ENCODE data around the gene KRTAP5-4.
"Not testable (repeated sequence)": the region's sequence is repeated elsewhere in the genome, so short reads cannot be mapped to it uniquely, and the experiment has no call there.

Gene KRTAP5-4

GRCh38 chr11:1637628-1638027, 15.7 kb upstream of the KRTAP5-4 start:
- no peak for DNase-seq (ENCODE audit: low spot score)

GRCh38 chr11:1636291-1636950, 14.5 kb upstream of the KRTAP5-4 start:
- no peak for DNase-seq (ENCODE audit: low spot score)

- no peak for DNase-seq (ENCODE audit: low spot score)
Measured at GRCh38 chr11:1633864-1634263, 11.9 kb upstream of the KRTAP5-4 start.

- DNase-seq (ENCODE audit: low spot score): no peak
Measured at GRCh38 chr11:1632053-1632714, 10.2 kb upstream of the KRTAP5-4 start.

GRCh38 chr11:1631066-1631568, 9.2 kb upstream of the KRTAP5-4 start:
- no peak for DNase-seq (ENCODE audit: low spot score)

GRCh38 chr11:1630271-1630670, 8.3 kb upstream of the KRTAP5-4 start:
- DNase-seq (ENCODE audit: low spot score): no peak

GRCh38 chr11:1629326-1630185, 7.6 kb upstream of the KRTAP5-4 start, which contains the start of gene KRTAP5-5:
Gene KRTAP5-5 (plus strand): TSS chr11:1629775. CDS start chr11:1629841, 66 bp downstream.
- no peak for DNase-seq (ENCODE audit: low spot score)

- DNase-seq (ENCODE audit: low spot score): peak; percentile 91
Measured at GRCh38 chr11:1628506-1629325, 6.8 kb upstream of the KRTAP5-4 start.

- DNase-seq (ENCODE audit: low spot score): no peak
Measured at GRCh38 chr11:1625541-1625940, 3.6 kb upstream of the KRTAP5-4 start.

- no peak for DNase-seq (ENCODE audit: low spot score)
Measured at GRCh38 chr11:1624621-1625020, 2.7 kb upstream of the KRTAP5-4 start.

GRCh38 chr11:1623716-1624115, 1.8 kb upstream of the KRTAP5-4 start:
- no peak for DNase-seq (ENCODE audit: low spot score)

GRCh38 chr11:1619449-1619848, 2.5 kb downstream of the KRTAP5-4 start:
- DNase-seq (ENCODE audit: low spot score): no peak

- no peak for DNase-seq (ENCODE audit: low spot score)
Measured at GRCh38 chr11:1618231-1618630, 3.7 kb downstream of the KRTAP5-4 start.

GRCh38 chr11:1608363-1608762, 13.6 kb downstream of the KRTAP5-4 start, which contains the start of gene KRTAP5-3:
Gene KRTAP5-3 (minus strand): TSS chr11:1608463. CDS start chr11:1608385, 78 bp downstream.
- DNase-seq (ENCODE audit: low spot score): no peak

- DNase-seq (ENCODE audit: low spot score): not testable (repeated sequence)
Measured at GRCh38 chr11:1607901-1608300, 14.0 kb downstream of the KRTAP5-4 start.

- DNase-seq (ENCODE audit: low spot score): not testable (repeated sequence)
Measured at GRCh38 chr11:1607156-1607845, 14.6 kb downstream of the KRTAP5-4 start.

- not testable (repeated sequence) for DNase-seq (ENCODE audit: low spot score)
Measured at GRCh38 chr11:1605923-1606322, 16.0 kb downstream of the KRTAP5-4 start.

GRCh38 chr11:1604711-1605110, 17.2 kb downstream of the KRTAP5-4 start:
- no peak for DNase-seq (ENCODE audit: low spot score)

- no peak for DNase-seq (ENCODE audit: low spot score)
Measured at GRCh38 chr11:1604181-1604580, 17.8 kb downstream of the KRTAP5-4 start.

GRCh38 chr11:1603629-1604028, 18.3 kb downstream of the KRTAP5-4 start:
- no peak for DNase-seq (ENCODE audit: low spot score)

GRCh38 chr11:1601663-1602062, 20.3 kb downstream of the KRTAP5-4 start:
- DNase-seq (ENCODE audit: low spot score): not testable (repeated sequence)

Measured in AG20443 (cell line).